HEK293 (cell line): ENCODE results near the gene LAIR2.

Experiments used
- CTCF ChIA-PET: fragments of 350-600 bp; formaldehyde crosslinking; extraction: SDS; loops from one replicate; lab custom pipeline; 2021; ENCODE audit warnings: antibody characterized with exemption; lab: Yijun Ruan, JAX
- POLR2A ChIA-PET: fragments of 300-600 bp; formaldehyde crosslinking; extraction: SDS; loops from one replicate; lab custom pipeline; 2020; ENCODE audit warnings: antibody characterized with exemption, inconsistent platforms; lab: Yijun Ruan, JAX
- H3K27ac ChIP-seq: fragments of 200-500 bp; sonication (Bioruptor generic); 2 replicates; pipeline ENCODE4 v1.5.1; 2014; ENCODE audit warnings: low read depth, low read length, control low read depth, inconsistent platforms; ENCODE audit errors: extremely low read depth
- H3K36me3 ChIP-seq, 2 experiments: fragments of 200-500 bp in 1 of 2; sonication (Bioruptor generic) in 1 of 2; 1 replicate in 1 of 2; 2 replicates in 1 of 2; pipeline ENCODE4 v1.5.1; 2014 to 2017; ENCODE audit warnings: inconsistent platforms in 2 of 2, low read length in 2 of 2; ENCODE audit not compliant: control insufficient read depth in 2 of 2, insufficient read depth in 1 of 2
- H3K4me1 ChIP-seq: fragments of 200-500 bp; sonication (Bioruptor generic); 2 replicates; pipeline ENCODE4 v1.5.1; 2014; ENCODE audit warnings: mild to moderate bottlenecking, low read length, inconsistent platforms; ENCODE audit not compliant: control insufficient read depth, insufficient read depth
- H3K4me3 ChIP-seq: 2 replicates; pipeline ENCODE4 v1.5.1; 2011; ENCODE audit warnings: low read depth, mild to moderate bottlenecking, control low read depth, low read length, moderate library complexity
- H3K9me3 ChIP-seq: fragments of 200-500 bp; sonication (Bioruptor generic); 2 replicates; pipeline ENCODE4 v1.5.1; 2014; ENCODE audit warnings: low read depth, low read length, inconsistent platforms; ENCODE audit not compliant: control insufficient read depth, insufficient read depth
- BCL11A ChIP-seq: fragments of 450-650 bp; formaldehyde crosslinking; IDR thresholded peaks from 2 replicates; pipeline ENCODE4 v1.5.1; 2016; ENCODE audit warnings: low read depth, missing biosample characterization, missing genetic modification characterization
- GLIS1 ChIP-seq: fragments of 450-650 bp; formaldehyde crosslinking; IDR thresholded peaks from 2 replicates; pipeline ENCODE4 v1.5.1; 2016; ENCODE audit warnings: missing biosample characterization, missing genetic modification characterization
- HOXD13 ChIP-seq: sonication (generic); formaldehyde crosslinking; IDR thresholded peaks from 2 replicates; pipeline ENCODE4 v1.8.0; 2022; ENCODE audit warnings: missing genetic modification reagents, borderline replicate concordance
- PRDM6 ChIP-seq: fragments of 450-650 bp; formaldehyde crosslinking; IDR thresholded peaks from 2 replicates; pipeline ENCODE4 v1.5.1; 2017; ENCODE audit warnings: missing biosample characterization, missing genetic modification characterization
- TCF7L2 ChIP-seq: IDR thresholded peaks from 2 replicates; pipeline ENCODE4 v1.6.1; 2011; ENCODE audit warnings: low read depth, mild to moderate bottlenecking, inconsistent platforms, low read length, moderate library complexity, borderline replicate concordance
- ZBTB26 ChIP-seq: fragments of 450-650 bp; formaldehyde crosslinking; optimal IDR thresholded peaks from 2 replicates; pipeline ENCODE3; 2016; ENCODE audit warnings: missing biosample characterization, mild to moderate bottlenecking, missing genetic modification characterization
- ZBTB44 ChIP-seq: fragments of 450-650 bp; IDR thresholded peaks from 2 replicates; pipeline ENCODE4 v1.5.1; 2018; ENCODE audit warnings: missing biosample characterization, mild to moderate bottlenecking, missing genetic modification characterization
- ZBTB49 ChIP-seq: fragments of 450-650 bp; formaldehyde crosslinking; IDR thresholded peaks from 2 replicates; pipeline ENCODE4 v1.5.1; 2016; ENCODE audit warnings: missing biosample characterization, missing genetic modification characterization, low read depth
- ZBTB6 ChIP-seq: fragments of 450-650 bp; formaldehyde crosslinking; IDR thresholded peaks from 2 replicates; pipeline ENCODE4 v1.5.1; 2017; ENCODE audit warnings: missing biosample characterization, missing genetic modification characterization
- ZFHX2 ChIP-seq: fragments of 450-650 bp; formaldehyde crosslinking; conservative IDR thresholded peaks from 2 replicates; pipeline ENCODE4 v1.5.1; 2016; ENCODE audit warnings: missing biosample characterization, missing genetic modification characterization
- ZNF121 ChIP-seq: fragments of 450-650 bp; formaldehyde crosslinking; IDR thresholded peaks from 2 replicates; pipeline ENCODE4 v1.5.1; 2016; ENCODE audit warnings: missing biosample characterization, missing genetic modification characterization
- ZNF449 ChIP-seq: fragments of 450-650 bp; formaldehyde crosslinking; IDR thresholded peaks from 2 replicates; pipeline ENCODE4 v1.5.1; 2017; ENCODE audit warnings: missing biosample characterization, mild to moderate bottlenecking, missing genetic modification characterization, moderate library complexity
- ZNF529 ChIP-seq: fragments of 450-650 bp; formaldehyde crosslinking; IDR thresholded peaks from 2 replicates; pipeline ENCODE4 v1.5.1; 2017; ENCODE audit warnings: missing genetic modification characterization, missing biosample characterization; ENCODE audit not compliant: insufficient replicate concordance
- ZNF561 ChIP-seq: fragments of 450-650 bp; IDR thresholded peaks from 2 replicates; pipeline ENCODE4 v1.5.1; 2018; ENCODE audit warnings: missing biosample characterization, missing genetic modification characterization, borderline replicate concordance
- ZNF571 ChIP-seq: fragments of 450-650 bp; formaldehyde crosslinking; IDR thresholded peaks from 2 replicates; pipeline ENCODE4 v1.5.0; 2017; ENCODE audit warnings: missing biosample characterization, missing genetic modification characterization
- ZNF580 ChIP-seq: fragments of 450-650 bp; formaldehyde crosslinking; IDR thresholded peaks from 2 replicates; pipeline ENCODE4 v1.5.1; 2016; ENCODE audit warnings: missing biosample characterization, missing genetic modification characterization
- ZNF621 ChIP-seq: fragments of 450-650 bp; formaldehyde crosslinking; IDR thresholded peaks from 2 replicates; pipeline ENCODE4 v1.5.1; 2017; ENCODE audit warnings: missing biosample characterization, missing genetic modification characterization
- ZNF660 ChIP-seq: fragments of 450-650 bp; IDR thresholded peaks from 2 replicates; pipeline ENCODE4 v1.5.1; 2018; ENCODE audit warnings: missing biosample characterization, mild to moderate bottlenecking, missing genetic modification characterization
- ZNF692 ChIP-seq: fragments of 450-650 bp; formaldehyde crosslinking; IDR thresholded peaks from 2 replicates; pipeline ENCODE4 v1.5.1; 2016; ENCODE audit warnings: missing biosample characterization, missing genetic modification characterization
- ZNF76 ChIP-seq: fragments of 450-650 bp; formaldehyde crosslinking; IDR thresholded peaks from 2 replicates; pipeline ENCODE4; 2016; ENCODE audit warnings: low read depth, missing biosample characterization, missing genetic modification characterization, borderline replicate concordance
- ZNF777 ChIP-seq: fragments of 450-650 bp; formaldehyde crosslinking; IDR thresholded peaks from 2 replicates; pipeline ENCODE4 v1.5.1; 2017; ENCODE audit warnings: missing biosample characterization, missing genetic modification characterization, borderline replicate concordance
- ZSCAN4 ChIP-seq: fragments of 450-650 bp; formaldehyde crosslinking; IDR thresholded peaks from 2 replicates; pipeline ENCODE4 v1.5.1; 2017; ENCODE audit warnings: missing biosample characterization, missing genetic modification characterization

LAIR2 gene

GRCh38 chr19:54462655-54463530, 39.7 kb upstream of the LAIR2 start:
- peaks cover 22 to 44% of the 10 kb centered on the region in 2 experiments for H3K36me3 ChIP-seq
- H3K4me1 ChIP-seq: peaks cover 5% of the 10 kb centered on the region; the same call in 1 of the 2 replicates
- H3K9me3 ChIP-seq: no peaks in the 10 kb centered on the region
- POLR2A ChIA-PET: interaction anchor here (0.7 to 6.8 kb wide), 17 partner anchors 7 to 1162 kb away, joined by 3 to 64 read pairs (median 6); partner anchors contain the start of genes CDC42EP5, CNOT3, ISOC2 and LENG8
- H3K27ac ChIP-seq: peak overlapping the region; percentile 81; the same call in 1 of the 2 replicates
- peak overlapping the region; percentile 90 for H3K4me3 ChIP-seq
- CTCF ChIA-PET: interaction anchor here (1.6 kb wide), 1 partner anchor 15 kb away, joined by 6 read pairs; no protein-coding TSS in a partner anchor
- TF ChIP-seq ZNF660 (tag by site-specific recombination): no peak
- TF ChIP-seq ZNF121 (tag by site-specific recombination): no peak
- TF ChIP-seq ZNF571 (tag by site-specific recombination): no peak
- no peak for TF ChIP-seq ZNF561 (tag by site-specific recombination)
- no peak for TF ChIP-seq HOXD13
- no peak for TF ChIP-seq BCL11A
- TF ChIP-seq GLIS1 (tag by site-specific recombination): peak; percentile 9; the same call in 1 of the 2 replicates
- TF ChIP-seq PRDM6 (tag by site-specific recombination): no peak
- TF ChIP-seq ZBTB44 (tag by site-specific recombination): no peak
- TF ChIP-seq ZFHX2 (tag by site-specific recombination): no peak
- peak; percentile 89 for TF ChIP-seq ZNF692 (tag by site-specific recombination)
- TF ChIP-seq ZBTB49 (tag by site-specific recombination): no peak
- TF ChIP-seq ZSCAN4 (tag by site-specific recombination): no peak
- TF ChIP-seq ZNF621 (tag by site-specific recombination): no peak
- peak; percentile 56 for TF ChIP-seq ZBTB26
- no peak for TF ChIP-seq ZNF529 (tag by site-specific recombination)
- TF ChIP-seq ZNF76 (tag by site-specific recombination): no peak
- TF ChIP-seq ZNF777 (tag by site-specific recombination): no peak
- TF ChIP-seq ZNF449 (tag by site-specific recombination): no peak
- TF ChIP-seq TCF7L2: no peak
- no peak for TF ChIP-seq ZNF580 (tag by site-specific recombination)
- no peak for TF ChIP-seq ZBTB6 (tag by site-specific recombination)
